HL-60 (cell line): ENCODE data around the gene SGPP2.
"Not testable (repeated sequence)": the region's sequence is repeated elsewhere in the genome, so short reads cannot be mapped to it uniquely, and the experiment has no call there.

Experiments
- DNase-seq, 2 experiments: peaks; one replicate each; pipeline ENCODE4 v3.0.0-alpha.2; 2010 to 2020; ENCODE audit warnings: low read depth in 1 of 2, low spot score in 1 of 2
- H3K27ac ChIP-seq: fragments of 250-450 bp; sonication (Bioruptor Pico); replicated peaks from 2 replicates; pipeline ENCODE4 v1.5.1; 2020; ENCODE audit warnings: mild to moderate bottlenecking, moderate library complexity
- H3K27me3 ChIP-seq: fragments of 250-450 bp; sonication (Bioruptor Pico); 2 replicates; pipeline ENCODE4 v1.5.1; 2021; ENCODE audit warnings: mild to moderate bottlenecking, moderate library complexity; ENCODE audit not compliant: insufficient read depth, poor library complexity, severe bottlenecking
- H3K4me3 ChIP-seq: replicated peaks from 2 replicates; pipeline ENCODE4 v1.5.1; 2011; ENCODE audit warnings: mild to moderate bottlenecking, control low read depth, low read length; ENCODE audit not compliant: insufficient read depth
- CTCF ChIP-seq: IDR thresholded peaks from one replicate; pipeline ENCODE4 v1.5.1; 2011; ENCODE audit warnings: low read length, control low read depth, inconsistent platforms; ENCODE audit not compliant: insufficient read depth
- GABPA ChIP-seq: IDR thresholded peaks from 2 replicates; pipeline ENCODE4 v1.6.1; 2012; ENCODE audit warnings: low read depth
- POLR2AphosphoS5 ChIP-seq: IDR thresholded peaks from 2 replicates; pipeline ENCODE4 v1.6.1; 2012; ENCODE audit warnings: low read depth
- REST ChIP-seq: IDR thresholded peaks from 2 replicates; pipeline ENCODE4 v1.6.1; 2012; ENCODE audit warnings: low read depth; ENCODE audit not compliant: insufficient replicate concordance
- SPI1 ChIP-seq: IDR thresholded peaks from 2 replicates; pipeline ENCODE4 v1.6.1; 2012; ENCODE audit warnings: low read depth, mild to moderate bottlenecking, borderline replicate concordance

Gene SGPP2

GRCh38 chr2:222582928-222583327 is 158.6 kb downstream of the SGPP2 start:
- no peak for DNase-seq
- no peak overlapping the region for H3K27ac ChIP-seq
- TF ChIP-seq GABPA (no peak), SPI1 (no peak), REST (no peak)
- H3K4me3 ChIP-seq, result no peak overlapping the region
- H3K27me3 ChIP-seq, result no peaks in the 10 kb centered on the region

- not testable (repeated sequence) for DNase-seq, H3K27ac ChIP-seq, H3K27me3 ChIP-seq, H3K4me3 ChIP-seq
Measured at GRCh38 chr2:222584589-222584988, 160.2 kb downstream of the SGPP2 start.

- Histone ChIP-seq H3K27me3 (no peaks in the 10 kb centered on the region), H3K4me3 (no peak overlapping the region), H3K27ac (no peak overlapping the region)
- DNase-seq, result no peak
- TF ChIP-seq POLR2AphosphoS5 (no peak), CTCF (no peak), REST (no peak)
Measured at GRCh38 chr2:222591661-222592060, 167.3 kb downstream of the SGPP2 start.

GRCh38 chr2:222592176-222592575 is 167.8 kb downstream of the SGPP2 start:
- no peaks in the 10 kb centered on the region for H3K27me3 ChIP-seq
- DNase-seq, result no peak
- H3K4me3 ChIP-seq, result no peak overlapping the region
- TF ChIP-seq GABPA, result no peak
- TF ChIP-seq SPI1, result no peak
- TF ChIP-seq CTCF, result no peak
- TF ChIP-seq REST, result no peak
- no peak for TF ChIP-seq POLR2AphosphoS5
- no peak overlapping the region for H3K27ac ChIP-seq
